Astrocyte (in vitro differentiated cells and primary cell): ENCODE results near the gene S100A12.

Source experiments
- CTCF ChIP-seq: IDR thresholded peaks from 2 replicates; pipeline ENCODE4 v1.5.1; 2011; ENCODE audit warnings: low read depth, mild to moderate bottlenecking, inconsistent platforms, low read length, moderate library complexity; ENCODE audit not compliant: insufficient read depth
- EZH2 ChIP-seq: IDR thresholded peaks from 2 replicates; pipeline ENCODE4 v1.6.1; 2012; ENCODE audit warnings: mild to moderate bottlenecking, low read length, inconsistent platforms; ENCODE audit not compliant: insufficient read depth

- TF ChIP-seq EZH2 (no peak), CTCF (no peak)
These were observed 19.8 kb upstream of the S100A12 start for GRCh38 chr1:153395136-153395685.
